Measurements from ENCODE around the gene GADD45A. TPM values are rescaled to one million over a fixed set of nuclear protein-coding genes. Genes with fewer than 3 reads are reported as not detected.

Gene GADD45A
- total and polyA plus RNA-seq, 9 of the 15 experiments (the other 6 are each of a cell fraction or from before 2014, with no cell fraction given): 21.3 to 156 (median 62.1) TPM

DNA sequence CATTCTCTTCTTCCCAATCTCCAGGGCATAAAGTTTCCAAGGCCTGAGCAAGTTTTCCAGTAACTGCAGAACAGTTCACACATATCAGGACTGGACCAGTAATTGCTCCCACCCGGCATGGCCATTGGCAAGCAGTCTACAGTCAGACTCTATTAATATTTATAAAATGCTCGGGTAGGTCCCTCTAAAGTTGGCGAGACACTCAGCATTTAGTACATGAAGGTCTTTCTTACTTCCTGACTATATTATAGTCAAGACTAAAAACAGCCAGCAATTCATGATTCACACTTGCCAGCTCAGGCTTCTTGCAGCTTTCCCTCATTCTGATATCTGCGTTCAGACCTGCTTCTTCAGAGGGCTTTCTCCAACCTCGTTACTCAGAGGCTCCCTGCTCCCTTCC is 25.4 kb downstream of the GADD45A start (continued):
- TF ChIP-seq, protein P1, sequence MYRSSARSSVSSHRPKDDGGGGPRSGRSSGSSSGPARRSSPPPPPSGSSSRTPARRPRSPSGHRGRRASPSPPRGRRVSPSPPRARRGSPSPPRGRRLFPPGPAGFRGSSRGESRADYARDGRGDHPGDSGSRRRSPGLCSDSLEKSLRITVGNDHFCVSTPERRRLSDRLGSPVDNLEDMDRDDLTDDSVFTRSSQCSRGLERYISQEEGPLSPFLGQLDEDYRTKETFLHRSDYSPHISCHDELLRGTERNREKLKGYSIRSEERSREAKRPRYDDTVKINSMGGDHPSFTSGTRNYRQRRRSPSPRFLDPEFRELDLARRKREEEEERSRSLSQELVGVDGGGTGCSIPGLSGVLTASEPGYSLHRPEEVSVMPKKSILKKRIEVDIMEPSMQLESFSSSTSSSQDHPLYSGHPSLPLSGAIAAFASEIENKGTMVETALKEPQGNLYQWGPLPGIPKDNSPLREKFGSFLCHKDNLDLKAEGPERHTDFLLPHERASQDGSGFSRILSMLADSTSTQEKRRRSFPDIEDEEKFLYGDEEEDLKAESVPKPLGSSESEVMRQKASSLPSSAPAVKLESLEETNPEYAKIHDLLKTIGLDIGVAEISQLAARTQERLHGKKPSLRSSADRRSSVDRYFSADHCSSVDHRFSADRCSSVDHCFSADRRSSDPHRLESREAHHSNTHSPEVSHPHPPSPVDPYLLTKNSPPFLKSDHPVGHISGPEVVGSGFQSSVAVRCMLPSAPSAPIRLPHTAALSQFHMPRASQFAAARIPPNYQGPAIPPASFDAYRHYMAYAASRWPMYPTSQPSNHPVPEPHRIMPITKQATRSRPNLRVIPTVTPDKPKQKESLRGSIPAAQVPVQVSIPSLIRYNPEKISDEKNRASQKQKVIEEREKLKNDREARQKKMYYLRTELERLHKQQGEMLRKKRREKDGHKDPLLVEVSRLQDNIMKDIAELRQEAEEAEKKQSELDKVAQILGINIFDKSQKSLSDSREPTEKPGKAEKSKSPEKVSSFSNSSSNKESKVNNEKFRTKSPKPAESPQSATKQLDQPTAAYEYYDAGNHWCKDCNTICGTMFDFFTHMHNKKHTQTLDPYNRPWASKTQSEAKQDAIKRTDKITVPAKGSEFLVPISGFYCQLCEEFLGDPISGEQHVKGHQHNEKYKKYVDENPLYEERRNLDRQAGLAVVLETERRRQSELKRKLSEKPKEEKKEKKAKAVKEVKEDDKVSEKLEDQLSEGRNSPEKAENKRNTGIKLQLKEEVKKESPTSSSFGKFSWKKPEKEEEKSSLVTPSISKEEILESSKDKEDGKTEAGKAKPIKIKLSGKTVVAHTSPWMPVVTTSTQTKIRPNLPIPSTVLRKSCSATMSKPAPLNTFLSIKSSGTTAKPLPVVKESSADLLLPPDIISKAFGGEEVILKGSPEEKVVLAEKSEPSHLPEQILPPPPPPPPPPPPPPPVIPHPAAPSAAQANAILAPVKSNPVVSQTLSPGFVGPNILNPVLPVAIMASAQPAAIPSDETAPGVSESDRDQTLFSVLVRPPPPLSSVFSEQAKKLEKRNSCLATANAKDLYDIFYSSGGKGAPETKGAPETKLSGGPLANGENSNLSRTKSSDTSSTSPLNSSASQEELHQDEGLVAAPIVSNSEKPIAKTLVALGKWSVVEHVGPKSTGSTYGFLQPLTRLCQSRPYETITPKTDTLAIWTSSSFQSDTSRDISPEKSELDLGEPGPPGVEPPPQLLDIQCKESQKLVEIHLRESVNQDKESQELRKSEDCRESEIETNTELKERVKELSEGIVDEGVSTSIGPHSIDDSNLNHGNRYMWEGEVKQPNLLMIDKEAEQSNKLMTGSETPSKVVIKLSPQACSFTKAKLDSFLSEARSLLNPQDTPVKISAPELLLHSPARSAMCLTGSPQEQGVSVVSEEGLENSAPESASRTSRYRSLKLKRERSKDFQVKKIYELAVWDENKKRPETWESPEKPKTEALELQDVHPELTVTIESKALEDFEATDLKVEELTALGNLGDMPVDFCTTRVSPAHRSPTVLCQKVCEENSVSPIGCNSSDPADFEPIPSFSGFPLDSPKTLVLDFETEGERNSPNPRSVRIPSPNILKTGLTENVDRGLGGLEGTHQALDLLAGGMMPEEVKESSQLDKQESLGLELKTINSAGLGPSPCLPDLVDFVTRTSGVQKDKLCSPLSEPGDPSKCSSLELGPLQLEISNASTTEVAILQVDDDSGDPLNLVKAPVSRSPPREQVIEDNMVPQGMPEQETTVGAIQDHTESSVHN (IDR thresholded peaks at IDR 0.05; ENCODE audit: borderline replicate concordance in 1 of 2, low read depth in 1 of 2): no peak
- no peak for TF ChIP-seq ZNF76 (CRISPR knock-in tag; IDR thresholded peaks at IDR 0.05; ENCODE audit: borderline replicate concordance)
- no peak for TF ChIP-seq BRCA1 (IDR thresholded peaks at IDR 0.05)
- TF ChIP-seq BRCA1 (CRISPR knock-in tag; IDR thresholded peaks at IDR 0.05): no peak
- TF ChIP-seq PHF20 (IDR thresholded peaks at IDR 0.05; ENCODE audit: partially characterized antibody): no peak
- no peak for TF ChIP-seq SMAD3 (CRISPR knock-in tag; conservative IDR thresholded peaks at IDR 0.05)
- no peak for TF ChIP-seq IRF2 (CRISPR knock-in tag; IDR thresholded peaks at IDR 0.05)
- TF ChIP-seq STAT5A (IDR thresholded peaks at IDR 0.05; ENCODE audit: borderline replicate concordance, low read length): no peak
- no peak for TF ChIP-seq HEY1 (CRISPR knock-in tag; IDR thresholded peaks at IDR 0.05; ENCODE audit: borderline replicate concordance)
- TF ChIP-seq MAFF (IDR thresholded peaks at IDR 0.05; ENCODE audit: low read length): no peak
- no peak for TF ChIP-seq EWSR1 (IDR thresholded peaks at IDR 0.05; ENCODE audit: borderline replicate concordance, low read depth, partially characterized antibody)
- TF ChIP-seq WHSC1 (IDR thresholded peaks at IDR 0.05; ENCODE audit: low read length): no peak
- no peak for TF ChIP-seq HDGF (IDR thresholded peaks at IDR 0.05)
- no peak for TF ChIP-seq PCBP1 (IDR thresholded peaks at IDR 0.05; ENCODE audit: low read depth, low read length, poor library complexity, severe bottlenecking)
- TF ChIP-seq XRCC3 (IDR thresholded peaks at IDR 0.05): no peak
- no peak for TF ChIP-seq ZNF780A (CRISPR knock-in tag; IDR thresholded peaks at IDR 0.05)
